H1 (cell line): ENCODE results near the gene LGALS8. TPM values are rescaled to one million over a fixed set of nuclear protein-coding genes. Genes with fewer than 3 reads are reported as not detected.

Experiments
- POLR2AphosphoS5 ChIP-seq: IDR thresholded peaks from 2 replicates; pipeline ENCODE4 v1.6.1; 2011; ENCODE audit warnings: low read depth, low read length
- TAF7 ChIP-seq: optimal IDR thresholded peaks from 2 replicates; pipeline ENCODE3; 2011; ENCODE audit warnings: low read depth, mild to moderate bottlenecking, inconsistent platforms, low read length, moderate library complexity, borderline replicate concordance
- polyA plus RNA-seq, 7 experiments: library from polyadenylated mRNA; depleted of rRNA in 3 of 7; stranded (reverse) in 5 of 7; unstranded in 2 of 7; fragments of >200 nt in 5 of 7; fragments of 200-250 nt in 2 of 7; gene quantifications; 1 replicate in 5 of 7; 2 replicates in 1 of 7; 4 replicates in 1 of 7; pipeline versions ENCODE4 v1.2.1 to v1.2.3, GENCODE V29; 2011 to 2013; ENCODE audit warnings: missing spikeins in 2 of 7, mixed read lengths in 2 of 7
- total RNA-seq: library from RNA; stranded (reverse); fragmentation: NEBNext Ultra II Directional; extraction: Animal tissue kit (Norgen Biotek cat#: 25700); gene quantifications from 2 replicates; pipeline ENCODE4 v1.2.1, GENCODE V29; 2021

The LGALS8 gene
- total and polyA plus RNA-seq, 2 of the 8 experiments (the other 6 are each of a cell fraction or from before 2014, with no cell fraction given), result 7.2 to 11.6 TPM

GRCh38 chr1:236491469-236492136 lies 32.2 kb upstream of the LGALS8 start (continued):
- no peak for TF ChIP-seq POLR2AphosphoS5
- no peak for TF ChIP-seq TAF7
- TF ChIP-seq, all 59 proteins: peak for 0
